Hematopoietic multipotent progenitor cell treated with erythropoietin and hydrocortisone succinate and interleukin-3 and kit ligand, for 15 days (in vitro differentiated cells): Measurements from ENCODE around the gene RGR.

ENCODE experiments used
- DNase-seq: peaks from one replicate; pipeline ENCODE4 v3.0.0-alpha.2; 2015; ENCODE audit warnings: low spot score

Gene RGR

GRCh38 chr10:84221916-84222315 lies 22.9 kb upstream of the RGR start:
- no peak for DNase-seq

DNA sequence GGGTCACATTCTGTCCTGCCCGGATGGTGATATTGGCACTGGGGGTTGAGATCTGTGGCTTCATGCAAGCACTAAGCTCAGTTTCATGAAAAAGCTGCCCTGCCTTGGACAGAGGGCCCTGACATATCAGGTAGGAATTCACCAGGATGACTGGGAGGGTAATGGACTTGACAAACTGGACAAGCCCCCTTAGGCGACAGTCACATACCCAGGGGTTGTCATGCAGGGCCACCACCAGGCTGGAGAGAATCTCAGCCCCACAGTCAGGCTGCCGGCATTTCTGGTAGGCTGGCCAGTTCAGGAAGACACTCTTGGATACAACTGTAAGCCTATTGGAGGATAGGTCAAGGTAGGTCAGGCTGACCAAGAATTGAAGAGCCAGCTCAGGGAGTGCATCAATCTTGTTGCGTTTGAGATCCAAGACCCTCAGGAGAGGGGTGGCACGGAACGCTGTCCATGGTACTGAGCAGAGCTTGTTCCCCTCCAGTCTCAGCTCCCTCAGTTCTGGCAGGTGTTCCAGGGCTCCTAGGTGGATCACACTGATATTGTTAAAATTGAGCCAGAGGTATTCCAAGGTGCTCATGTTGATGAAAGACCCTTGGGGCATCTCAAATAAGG lies 20.3 kb upstream of the RGR start:
- DNase-seq: no peak

DNA sequence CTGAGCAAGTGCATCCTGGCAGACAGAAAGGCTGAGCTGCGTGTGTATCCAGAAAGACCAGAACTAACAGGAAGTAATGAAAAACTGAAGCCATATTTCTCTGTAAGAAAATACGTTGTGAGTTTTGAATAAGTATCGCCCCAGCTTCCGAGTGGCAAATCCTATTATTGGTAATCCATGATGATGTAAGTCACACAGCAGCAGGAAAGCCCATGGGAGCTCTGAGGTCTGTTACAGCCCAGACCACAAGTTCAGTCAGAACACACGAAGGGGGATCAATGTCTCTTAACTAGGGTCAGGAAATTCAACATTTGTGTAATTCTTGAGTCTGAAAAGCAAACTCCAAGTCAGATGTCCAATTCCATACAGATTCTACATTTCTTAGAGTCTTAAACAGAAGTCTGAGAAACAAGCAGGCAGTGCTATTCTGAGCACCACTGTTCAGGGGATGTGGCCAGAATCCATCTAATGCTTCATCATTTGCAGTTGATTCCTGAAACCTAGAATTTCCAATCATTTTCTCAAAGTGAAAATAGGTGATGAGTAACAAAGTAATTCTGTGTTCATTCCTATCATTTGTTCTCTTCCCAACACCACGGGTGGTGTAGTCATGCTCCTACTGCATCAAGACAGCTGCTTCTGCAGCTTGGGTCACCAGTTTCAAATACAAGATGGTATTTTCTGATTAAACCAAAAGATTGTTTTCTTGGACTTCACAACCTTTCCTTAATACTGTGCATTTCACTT lies 19.3 kb upstream of the RGR start, which contains the start of gene LRIT2:
LRIT2 (minus strand) TSS at position 118 of the 747 bp plus-strand sequence; CDS start at position 94, 24 bp downstream.
- DNase-seq: no peak

- no peak for DNase-seq
Measured at GRCh38 chr10:84226616-84227015, 18.2 kb upstream of the RGR start.

GRCh38 chr10:84227810-84228209 lies 17.0 kb upstream of the RGR start:
- DNase-seq: no peak

GRCh38 chr10:84230359-84230758 lies 14.5 kb upstream of the RGR start:
- DNase-seq: no peak

- no peak for DNase-seq
Measured at GRCh38 chr10:84232376-84232775, 12.5 kb upstream of the RGR start.

DNA sequence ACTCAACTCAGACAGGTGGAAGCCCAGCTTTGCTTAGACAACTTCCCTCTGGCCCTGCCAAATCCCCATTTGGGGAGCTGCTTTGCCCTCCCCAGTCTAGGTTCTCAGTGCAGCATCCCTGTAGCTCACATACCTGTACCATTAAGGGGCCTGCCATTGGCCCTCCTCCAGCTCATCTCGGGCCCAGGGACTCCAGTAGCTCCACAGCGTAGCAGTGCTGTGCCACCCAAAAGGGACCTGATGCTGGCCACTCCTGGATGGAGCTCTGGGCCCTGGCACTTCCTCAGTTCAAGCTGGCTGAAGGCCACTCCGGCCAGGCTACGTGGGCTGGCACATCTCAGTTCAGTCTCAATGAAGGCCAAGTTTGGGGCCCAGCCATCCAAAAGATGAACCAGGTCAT lies 10.9 kb upstream of the RGR start:
- no peak for DNase-seq

- DNase-seq: no peak
Measured at GRCh38 chr10:84234479-84234878, 10.4 kb upstream of the RGR start.

- DNase-seq: no peak
Measured at GRCh38 chr10:84235096-84235495, 9.8 kb upstream of the RGR start.

DNA sequence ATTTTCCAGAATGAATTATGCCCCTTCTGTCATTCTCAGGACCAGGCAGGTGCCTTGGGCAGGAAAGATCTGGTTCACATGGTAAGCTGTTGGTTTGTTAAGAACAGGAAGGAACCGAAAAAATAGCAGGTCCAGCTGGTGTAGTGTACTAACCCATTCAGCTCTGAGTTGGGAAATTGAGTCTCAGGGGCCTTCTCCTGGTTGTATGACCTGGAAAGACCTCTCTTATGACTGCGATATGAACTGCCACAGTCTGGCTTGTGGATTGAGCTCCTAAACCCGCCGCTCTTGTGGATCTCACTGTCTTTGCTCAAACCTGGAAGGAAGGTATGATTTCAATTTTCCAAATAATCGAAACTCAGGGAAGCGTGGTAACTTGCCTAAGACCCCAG lies 8.1 kb upstream of the RGR start:
- no peak for DNase-seq

DNA sequence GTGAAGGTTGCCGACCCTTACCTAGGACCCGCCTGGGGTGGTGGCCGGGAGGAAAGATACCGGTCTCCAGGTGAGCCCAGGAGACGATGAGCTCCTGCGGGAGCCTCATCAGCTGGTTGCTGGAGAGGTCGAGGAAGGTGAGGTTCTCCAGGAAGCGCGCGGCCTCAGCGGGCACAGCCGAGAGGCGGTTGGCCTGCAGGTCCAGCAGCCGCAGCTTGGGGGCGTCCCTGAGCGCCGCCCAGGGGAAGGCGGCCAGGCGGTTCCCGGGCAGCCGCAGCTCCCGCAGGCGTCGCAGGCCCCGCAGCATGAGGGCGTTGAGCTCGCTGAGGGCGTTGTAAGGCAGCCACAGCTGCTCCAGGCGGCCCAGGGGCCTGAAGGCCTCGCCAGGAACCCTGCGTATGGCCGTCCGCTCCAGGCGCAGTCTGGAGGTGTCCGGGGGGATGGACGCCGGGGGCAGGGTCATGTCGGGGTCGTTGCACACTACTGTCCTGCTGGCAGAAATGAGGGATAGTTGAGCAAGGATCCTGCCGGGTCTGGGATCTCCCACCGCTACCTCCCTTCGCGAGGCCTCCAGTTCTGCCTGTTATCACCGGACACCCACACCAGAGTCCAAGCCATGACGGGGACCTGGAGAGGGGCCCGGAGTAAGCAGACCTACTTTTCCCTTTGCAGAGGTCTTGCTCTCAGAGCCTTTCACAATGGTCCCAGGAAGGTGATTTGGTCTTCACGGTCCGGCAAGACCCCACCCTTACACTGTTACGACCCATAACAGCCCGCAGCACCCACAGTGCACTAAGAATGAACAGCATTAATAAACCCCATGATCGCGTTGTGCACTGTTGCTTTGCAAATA lies 7.4 kb upstream of the RGR start:
- no peak for DNase-seq

DNA sequence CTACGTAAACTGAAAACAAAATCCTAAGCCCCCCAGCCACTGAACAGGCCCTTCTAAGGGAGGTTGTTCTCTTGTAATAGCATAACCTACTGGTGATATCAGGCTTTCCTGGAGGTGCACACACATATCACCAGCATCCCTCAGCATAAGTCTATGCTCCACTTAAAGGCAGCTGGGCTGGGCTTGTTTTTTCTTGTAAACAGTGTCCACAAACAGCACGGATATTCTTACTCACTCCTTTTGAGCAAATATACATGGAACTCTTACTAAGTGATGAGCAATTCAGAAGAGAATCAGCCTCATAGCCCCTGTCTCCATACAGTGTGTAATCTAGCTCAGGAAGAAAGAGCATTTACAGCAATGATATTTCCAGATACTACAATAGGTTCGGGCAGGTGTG lies 5.9 kb upstream of the RGR start:
- no peak for DNase-seq

GRCh38 chr10:84241185-84241790 lies 3.6 kb upstream of the RGR start, which contains the start of gene LRIT1:
Gene LRIT1 (minus strand): TSS chr10:84241546. CDS start chr10:84241439, 107 bp downstream.
- no peak for DNase-seq

- DNase-seq: no peak
Measured at GRCh38 chr10:84243759-84244158, 1.1 kb upstream of the RGR start.

DNA sequence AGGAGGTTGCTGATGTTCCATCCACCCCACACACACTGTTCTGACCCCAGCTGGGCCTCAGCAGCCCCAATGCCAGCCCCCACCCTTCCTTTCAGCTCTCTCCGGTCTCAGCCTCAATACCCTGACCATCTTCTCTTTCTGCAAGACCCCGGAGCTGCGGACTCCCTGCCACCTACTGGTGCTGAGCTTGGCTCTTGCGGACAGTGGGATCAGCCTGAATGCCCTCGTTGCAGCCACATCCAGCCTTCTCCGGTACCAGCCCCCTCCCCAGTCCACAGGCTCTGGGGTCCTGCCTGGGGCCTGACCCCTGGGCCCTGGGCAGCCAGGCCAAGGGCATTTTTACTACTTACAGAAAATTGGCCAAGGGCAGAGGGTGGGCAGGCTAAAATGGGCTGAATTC lies 2.6 kb downstream of the RGR start:
- no peak for DNase-seq

GRCh38 chr10:84248794-84249193 lies 3.9 kb downstream of the RGR start:
- no peak for DNase-seq

GRCh38 chr10:84254552-84255478 lies 10.0 kb downstream of the RGR start:
- no peak for DNase-seq

DNA sequence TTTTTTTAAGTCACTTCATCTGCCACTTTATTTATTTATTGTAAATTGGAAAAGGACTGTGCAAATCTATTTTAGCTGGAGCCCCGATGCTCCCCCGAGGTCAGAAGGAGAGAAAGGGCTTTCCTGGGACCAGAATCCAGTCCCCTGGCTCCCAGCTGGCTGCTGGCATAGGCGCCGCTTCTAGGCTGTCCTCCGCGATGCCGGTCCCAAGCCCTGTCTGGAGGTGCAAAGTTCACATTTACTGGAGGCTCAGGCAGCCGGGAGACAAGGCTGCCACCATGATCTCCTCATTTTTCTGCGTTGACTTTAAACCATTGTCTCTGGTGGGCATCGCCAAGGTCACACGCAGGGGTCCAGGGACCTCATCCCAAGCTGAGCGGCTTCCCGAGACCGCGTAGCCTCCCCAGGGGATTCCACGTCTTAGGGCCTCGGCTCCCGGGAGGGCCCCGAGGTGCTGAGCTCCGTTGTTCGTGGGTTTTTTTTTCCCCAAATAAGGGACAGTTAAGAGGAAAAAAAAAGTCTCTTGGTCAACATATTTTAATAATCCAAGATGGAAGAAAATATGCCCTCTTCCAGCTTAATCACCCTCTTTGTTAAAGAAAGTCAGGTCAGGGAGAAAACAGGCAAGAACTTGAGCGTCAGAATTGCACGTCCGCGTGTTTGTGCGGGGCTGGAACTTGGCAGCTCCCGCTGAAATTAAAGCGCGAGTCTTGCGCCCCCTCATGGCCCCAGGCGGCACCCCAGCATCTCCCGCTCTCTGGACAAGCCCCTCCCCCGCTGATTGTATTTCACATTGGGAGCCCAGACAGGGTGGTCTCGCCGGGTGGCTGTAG lies 11.9 kb downstream of the RGR start:
- DNase-seq: peak; percentile 10

DNA sequence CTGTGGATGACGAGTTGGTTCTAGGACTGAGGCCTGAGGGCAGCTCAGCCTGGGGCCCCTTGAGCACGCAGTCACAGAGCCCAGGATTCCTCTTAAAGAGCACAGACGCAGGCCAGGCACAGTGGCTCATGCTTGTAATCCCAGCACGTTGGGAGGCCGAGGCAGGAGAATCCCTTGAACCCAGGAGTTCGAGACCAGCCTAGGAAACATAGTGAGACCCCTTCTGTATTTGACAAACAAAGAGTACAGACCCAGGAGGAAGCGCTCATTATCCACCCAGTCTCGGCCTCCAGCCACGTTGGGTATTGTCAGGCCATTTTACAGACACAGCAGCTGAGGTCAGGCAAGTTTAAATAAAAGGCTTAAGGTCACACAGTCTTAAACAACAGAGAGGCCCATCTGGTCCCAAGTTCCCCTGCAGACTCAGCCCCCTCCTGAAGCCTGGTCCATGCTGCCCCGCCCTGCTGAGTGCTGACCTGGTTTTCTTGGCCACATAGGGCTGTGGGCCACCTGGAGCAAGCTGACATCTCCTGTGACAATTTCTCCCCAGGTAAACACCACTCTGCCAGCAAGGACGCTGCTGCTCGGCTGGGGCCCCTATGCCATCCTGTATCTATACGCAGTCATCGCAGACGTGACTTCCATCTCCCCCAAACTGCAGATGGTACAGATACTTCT lies 12.6 kb downstream of the RGR start:
- no peak for DNase-seq
